Fibroblast of peridontal ligament (primary cell): Measurements from ENCODE around the gene SULF2.
"Not testable (repeated sequence)": the region's sequence is repeated elsewhere in the genome, so short reads cannot be mapped to it uniquely, and the experiment has no call there.

Source experiments
- DNase-seq: peaks from one replicate; pipeline ENCODE4 v3.0.0-alpha.2; 2010; ENCODE audit errors: extremely low read depth

Gene SULF2

DNA sequence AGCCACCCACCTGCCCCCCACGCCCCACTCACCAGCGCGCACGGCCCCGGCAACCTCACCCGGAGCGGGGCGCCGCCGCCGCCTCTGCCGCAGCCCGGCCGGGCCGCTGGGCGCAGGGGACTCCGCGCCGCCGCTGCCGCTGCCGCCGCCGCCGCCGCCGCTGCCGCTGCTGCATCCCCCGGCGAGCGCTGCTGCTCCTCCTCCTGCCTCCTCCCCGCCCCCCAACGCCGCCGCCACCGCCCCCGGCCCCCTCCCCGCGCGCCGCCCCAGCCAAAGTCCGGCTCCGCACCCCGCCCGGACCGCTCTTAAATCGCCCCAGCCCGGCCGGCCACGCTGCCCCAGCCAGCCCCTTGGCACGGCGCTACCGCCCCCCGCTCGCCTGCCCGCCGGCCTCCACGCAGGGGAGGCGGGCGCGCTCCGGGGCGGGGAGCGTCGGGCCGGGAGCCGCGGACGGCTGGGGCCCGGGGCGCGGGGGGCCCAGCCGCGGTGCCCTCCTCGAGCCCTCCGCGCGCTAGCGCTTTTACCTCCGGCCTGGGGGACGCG, at the start of gene SULF2:
Gene SULF2, minus strand, starts transcription at position 171 of the 543 bp plus-strand sequence. CDS start 28,118 bp downstream, outside the sequence.
- DNase-seq: no peak

DNA sequence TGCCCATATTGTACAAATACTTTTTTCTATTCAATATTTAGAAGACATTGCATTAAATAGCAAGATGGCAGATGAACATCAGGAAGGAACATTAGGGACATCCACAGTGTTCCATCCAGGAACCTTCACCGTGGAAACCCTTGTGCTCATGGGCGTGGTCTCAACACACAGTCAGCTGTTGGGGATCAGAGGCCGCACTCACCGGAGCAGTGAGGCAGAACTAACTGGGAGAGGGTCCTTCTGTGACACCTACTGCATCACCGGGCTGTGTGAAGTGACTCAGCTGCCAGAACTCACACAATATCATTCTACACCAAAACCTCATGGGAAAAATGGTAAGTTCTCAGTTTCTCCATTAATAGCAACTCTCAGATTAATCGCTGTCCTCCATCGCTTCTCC, 46.4 kb upstream of the SULF2 start:
- not testable (repeated sequence) for DNase-seq

DNA sequence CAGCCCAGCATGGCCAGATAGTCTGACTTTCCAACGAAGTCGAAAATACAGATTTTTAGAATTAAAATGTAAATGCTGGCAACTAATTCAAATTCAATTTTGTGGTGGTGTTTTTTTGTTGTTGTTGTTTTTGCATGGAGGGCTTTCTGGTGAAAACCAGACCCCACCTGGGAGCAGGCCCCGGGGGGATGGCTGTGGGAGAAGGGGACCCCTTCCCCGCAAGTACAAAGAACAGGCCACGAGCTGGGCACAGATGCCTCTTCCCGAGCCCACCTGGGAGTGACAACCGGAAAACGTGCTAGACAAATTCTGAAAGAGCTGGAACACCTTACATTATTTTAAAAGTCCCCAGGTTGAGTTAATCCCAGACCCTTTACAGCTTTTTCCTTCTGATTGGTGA, 41.4 kb upstream of the SULF2 start:
- not testable (repeated sequence) for DNase-seq

DNA sequence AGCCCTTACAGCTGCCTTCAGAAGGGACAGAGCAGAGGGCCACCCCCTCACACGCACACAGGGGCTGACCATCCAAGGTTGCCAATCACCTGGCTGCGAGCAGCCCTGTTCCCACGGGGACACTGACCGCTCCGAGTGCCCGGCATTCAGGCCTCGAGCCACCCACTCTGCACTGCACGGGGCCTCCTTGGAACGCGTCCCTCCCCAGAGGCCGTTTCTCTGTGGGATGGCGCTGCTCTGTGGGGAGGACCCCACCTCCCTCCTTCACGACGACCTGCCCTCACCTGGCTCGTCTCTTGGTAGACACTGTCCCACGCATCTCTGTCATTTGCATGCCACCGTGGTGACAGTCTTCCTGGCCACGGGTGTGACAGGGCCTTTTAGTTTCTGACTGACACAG, 40.7 kb upstream of the SULF2 start:
- not testable (repeated sequence) for DNase-seq

DNA sequence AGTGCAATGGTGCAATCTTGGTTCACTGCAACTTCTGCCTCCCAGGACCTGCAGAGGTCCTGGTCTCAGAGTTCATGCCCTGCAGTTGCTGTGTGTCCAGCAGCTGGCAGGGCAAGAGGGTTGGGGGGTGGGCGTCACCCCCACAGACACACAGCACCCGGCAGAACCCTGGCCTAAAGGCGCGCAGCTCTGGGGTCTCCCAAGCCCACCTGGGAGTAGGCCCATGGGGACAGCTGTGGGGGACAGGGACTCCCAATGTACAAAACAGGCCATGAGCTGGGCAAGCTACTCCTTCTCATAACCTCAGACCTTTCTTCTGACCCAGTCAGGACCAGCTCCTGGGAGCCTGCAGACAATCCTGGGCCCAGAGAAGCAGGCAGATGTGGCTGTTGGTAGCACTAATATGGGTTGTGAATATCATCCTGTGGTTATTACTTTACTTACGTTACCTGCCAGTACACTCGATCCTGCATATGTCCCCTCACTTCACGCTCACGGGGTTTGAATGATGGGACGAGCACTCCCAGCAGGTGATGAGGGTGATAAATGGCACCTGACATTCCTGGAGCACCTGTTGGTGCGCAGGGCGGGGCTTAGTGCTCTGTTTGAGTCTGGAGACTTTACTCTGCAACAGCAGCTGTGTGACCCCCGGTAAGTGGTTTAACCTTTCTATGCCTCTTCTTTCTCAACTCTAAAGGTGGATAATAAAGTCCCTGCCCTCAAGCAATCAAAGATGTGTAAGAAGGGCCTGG, 39.9 kb upstream of the SULF2 start:
- DNase-seq: no peak

DNA sequence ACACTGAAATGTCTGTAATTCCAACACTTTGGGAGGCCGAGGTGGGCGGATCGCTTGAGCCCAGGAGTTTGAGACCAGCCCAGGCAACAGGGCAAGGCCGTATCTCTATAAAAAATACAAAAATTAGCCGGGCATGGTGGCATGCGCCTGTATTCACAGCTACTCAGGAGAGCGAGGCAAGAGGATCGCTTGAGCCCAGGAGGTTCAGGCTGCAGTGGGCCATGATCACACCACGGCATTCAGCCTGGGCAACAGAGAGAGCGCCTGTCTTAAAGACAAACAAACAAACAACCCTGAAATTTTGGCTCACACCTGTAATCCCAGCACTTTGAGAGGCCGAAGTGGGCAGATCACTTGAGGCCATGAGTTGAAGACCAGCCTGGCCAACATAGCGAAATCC, 38.7 kb upstream of the SULF2 start:
- DNase-seq: not testable (repeated sequence)

DNA sequence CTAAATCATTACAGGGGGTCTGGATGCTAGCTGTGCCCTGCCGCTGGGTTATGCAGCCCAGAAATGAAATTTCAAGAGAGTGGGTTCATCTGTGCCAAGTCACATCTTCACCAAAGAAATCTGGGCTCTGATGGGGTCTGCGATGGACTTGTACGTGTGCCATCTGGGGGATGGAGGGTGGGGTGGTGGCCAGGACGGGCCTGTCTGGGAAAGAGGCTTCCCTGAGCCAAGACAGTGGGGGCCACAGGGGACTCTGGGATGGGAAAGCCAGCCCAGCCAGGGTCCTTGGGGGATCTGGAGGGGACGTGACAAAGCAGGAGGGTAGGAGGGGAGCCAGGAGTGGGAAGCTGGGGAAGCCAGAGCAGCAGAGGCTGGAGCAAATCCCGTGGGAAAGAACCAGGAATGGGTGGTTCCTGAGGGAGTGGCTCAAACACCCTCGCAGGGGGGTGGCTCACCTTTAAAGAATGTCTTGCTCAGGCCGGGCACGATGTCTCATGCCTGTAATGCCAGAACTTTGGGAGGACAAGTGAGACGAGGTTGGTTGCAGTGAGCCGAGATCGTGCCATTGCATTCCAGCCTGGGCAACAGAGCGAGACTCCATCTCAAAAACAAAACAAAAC, 36.3 kb upstream of the SULF2 start:
- DNase-seq: no peak

DNA sequence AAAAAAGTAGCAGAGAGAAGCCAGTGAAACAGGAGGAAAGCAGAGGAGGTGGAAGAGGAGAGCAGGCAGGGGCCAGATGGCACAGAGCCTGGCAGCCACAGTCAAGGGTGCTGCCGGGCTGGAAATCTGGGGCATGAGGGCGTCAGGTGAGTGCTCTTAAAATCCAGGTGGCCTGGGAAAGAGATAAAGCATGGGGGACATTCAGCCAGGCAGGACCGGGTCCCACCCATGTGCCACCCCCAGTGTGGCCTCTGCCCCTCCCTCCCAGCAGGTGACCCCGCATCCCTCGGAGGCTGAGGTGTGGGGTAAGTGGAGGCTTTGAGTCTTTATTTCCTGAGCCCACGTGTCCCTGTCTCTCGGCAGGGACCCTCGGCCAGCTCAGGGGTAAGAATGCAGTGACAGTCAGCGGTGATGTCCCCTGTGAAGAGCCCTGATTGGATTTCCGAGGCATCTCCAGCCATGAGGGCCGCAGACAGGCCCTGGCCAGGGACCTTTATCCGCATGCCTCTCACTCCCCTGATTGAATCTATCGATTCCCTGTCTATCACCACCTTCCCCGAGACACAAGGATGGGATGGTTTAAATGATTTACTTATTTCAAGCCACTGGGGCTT, 33.8 kb upstream of the SULF2 start:
- no peak for DNase-seq

DNA sequence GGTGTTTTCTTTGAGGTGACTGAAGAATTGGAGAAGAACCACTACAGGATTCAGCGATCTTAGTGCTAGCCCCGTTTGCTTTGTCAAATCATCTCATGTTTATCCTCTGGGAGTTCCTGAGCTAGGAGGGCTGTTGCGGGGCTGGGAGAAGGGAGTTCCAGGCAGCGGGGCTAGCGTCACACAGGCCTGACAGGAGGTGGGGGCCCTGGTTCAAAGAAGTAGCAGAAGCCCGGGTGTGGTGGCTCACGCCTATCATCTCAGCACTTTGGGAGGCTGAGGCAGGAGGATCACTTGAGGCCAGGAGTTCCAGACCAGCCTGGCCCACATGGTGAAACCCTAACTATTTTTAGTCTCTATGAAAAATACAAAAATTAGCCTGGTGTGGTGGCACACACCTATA, 33.2 kb upstream of the SULF2 start:
- DNase-seq: no peak

DNA sequence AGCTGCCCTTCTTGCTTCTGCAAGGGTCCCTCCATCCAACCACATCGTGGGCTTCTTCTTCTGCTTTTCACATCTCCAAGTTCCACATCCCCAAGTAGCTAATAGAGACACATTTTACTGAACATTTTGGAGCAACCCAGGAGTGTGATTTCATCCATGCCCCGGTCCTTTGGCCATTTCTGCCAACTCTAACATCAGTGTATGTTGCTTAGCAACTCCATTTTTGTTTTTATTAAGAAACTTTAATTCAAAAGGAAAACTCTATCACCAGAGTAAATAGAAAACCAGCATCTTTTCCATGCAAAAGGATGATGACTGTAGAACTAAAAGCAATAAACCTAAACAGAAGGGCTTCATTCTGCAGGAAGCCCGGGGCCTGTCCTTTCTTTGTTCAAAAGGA, 32.7 kb upstream of the SULF2 start:
- DNase-seq: no peak

DNA sequence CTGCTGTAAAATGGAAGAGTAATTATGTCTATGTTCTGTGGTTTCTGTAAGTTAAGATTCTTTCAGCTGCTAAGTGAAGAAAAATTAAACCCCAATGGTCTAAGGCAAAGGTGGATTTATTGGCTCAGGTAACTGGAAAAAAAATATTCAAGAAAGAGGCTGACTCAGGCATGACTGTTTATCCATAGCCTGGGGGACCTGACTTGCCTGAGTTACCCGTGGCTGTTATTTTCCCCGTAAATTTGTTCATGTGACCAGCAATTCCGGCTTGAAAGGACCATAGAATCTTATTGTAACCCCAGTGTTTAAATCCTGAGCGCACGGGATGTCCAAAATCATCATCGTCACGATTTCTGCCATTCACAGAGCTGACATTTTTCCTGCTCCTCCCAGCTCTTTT, 32.3 kb upstream of the SULF2 start:
- no peak for DNase-seq

DNA sequence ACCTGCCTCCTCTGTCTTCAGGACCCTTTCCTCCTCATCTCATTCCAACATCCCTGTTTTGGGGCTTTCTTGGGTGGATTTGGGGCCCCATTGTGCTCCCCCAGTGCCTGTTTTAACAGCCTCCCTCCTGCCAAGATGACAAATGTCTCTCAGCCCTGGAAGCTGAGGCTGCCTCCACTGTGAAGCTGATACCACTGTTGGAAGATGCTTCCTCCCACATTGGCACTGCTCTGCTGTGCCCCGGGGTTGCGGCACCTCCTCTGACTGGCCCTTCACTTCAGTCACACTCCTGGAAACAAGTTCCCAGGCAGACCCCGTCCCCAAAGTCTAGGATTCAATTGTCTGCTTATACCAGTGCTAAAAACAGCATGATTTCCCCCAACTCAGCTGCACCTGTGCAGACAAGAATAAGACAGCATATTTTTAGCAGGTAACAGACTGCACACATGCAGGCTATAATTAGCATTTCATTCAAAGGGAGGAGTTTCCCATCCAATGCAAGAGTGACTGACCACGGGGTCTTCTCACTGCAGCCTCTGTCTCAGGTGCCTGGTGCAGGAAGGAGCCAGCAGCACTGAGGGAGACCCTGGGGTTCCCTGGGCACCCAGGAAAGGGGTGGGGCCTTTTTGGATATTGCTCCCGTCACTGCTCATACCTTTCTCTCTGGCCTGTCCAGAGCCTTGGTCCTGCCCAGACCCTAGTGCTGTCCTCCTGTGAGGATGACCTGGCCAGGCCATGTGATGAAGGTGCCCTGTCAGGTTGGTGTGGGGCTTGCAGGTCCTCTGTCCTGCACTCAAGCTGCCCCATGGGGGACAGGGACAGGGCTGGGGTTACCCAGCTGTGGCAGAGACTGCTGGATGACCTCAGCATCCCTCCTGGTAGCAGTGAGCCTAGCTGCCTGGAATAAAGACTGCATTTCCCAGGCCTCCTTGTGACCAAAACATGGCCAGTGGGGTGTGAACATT, 31.5 kb upstream of the SULF2 start:
- no peak for DNase-seq

DNA sequence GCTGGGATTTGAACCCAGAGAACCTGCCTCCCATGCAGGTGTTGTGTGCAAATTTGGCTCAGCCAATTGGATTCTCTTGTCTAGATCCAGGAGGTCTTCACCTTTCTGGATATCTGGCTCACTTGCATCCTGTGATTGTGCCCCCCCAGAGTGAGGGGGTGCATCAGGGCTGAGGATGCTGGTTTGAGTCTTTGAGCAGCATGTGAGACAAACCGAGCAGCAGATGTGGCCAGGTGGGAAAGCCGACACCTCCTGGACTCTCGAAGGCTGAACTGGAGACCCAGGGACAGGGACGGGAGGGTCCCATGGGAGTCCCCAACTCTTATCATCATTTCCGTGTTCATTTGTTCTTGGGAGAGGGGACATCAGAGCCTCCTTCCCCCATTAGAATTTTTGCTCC, 30.6 kb upstream of the SULF2 start:
- no peak for DNase-seq

DNA sequence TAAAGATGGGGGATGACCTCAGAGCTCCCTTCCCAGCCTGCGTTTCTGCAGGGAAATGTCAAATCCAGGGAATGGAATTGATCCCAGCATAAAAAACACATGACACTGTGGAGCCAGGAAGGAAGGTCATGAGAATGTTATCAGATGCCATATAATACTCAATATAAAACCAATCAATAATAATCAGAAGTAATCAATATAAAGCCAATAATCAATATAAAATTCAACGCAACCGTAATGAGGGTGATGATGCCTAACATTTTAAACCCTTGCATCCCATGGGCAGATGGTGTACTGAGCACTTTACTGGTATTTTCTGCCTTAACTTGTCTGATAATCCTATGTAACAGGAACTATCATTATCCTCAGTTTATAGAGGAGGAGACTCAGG, 30.1 kb upstream of the SULF2 start:
- DNase-seq: no peak

DNA sequence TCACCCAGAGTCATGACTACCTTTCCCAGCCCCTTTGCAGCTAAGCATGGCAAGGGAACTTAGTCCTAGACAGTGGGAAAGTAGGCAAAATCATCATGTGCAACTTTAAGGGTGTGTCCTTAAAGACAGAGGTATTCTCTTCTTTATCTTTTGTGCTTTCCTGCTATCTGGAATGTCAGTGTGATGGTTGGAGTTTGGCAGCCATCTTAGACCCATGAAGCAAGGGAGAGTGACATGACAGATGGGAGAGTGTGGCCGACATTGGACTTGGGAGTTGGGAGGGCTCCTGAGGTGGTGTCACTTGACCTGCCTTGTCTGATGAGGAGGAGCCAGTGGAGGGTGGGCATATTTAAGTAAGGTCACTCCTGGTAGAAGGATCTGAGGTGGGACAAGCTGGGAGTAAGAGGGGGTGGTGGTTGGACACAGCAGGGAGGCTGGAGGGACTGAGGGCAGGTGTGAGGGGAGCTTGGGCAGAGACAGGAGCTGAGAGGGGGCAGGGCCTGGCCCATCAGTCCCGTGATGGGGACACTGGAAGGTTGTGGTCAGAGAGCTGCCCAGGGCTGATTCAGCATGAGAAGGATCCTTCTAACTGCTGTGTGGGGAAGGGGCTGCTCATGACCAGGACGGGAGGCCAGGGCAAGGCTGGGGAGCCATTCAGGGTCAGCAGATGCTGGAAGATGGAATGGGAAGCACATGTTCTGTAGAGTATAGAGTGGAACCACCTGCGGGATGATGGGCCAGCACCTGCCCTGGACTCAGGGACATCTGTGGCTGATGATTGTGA, 29.5 kb upstream of the SULF2 start:
- DNase-seq: no peak

DNA sequence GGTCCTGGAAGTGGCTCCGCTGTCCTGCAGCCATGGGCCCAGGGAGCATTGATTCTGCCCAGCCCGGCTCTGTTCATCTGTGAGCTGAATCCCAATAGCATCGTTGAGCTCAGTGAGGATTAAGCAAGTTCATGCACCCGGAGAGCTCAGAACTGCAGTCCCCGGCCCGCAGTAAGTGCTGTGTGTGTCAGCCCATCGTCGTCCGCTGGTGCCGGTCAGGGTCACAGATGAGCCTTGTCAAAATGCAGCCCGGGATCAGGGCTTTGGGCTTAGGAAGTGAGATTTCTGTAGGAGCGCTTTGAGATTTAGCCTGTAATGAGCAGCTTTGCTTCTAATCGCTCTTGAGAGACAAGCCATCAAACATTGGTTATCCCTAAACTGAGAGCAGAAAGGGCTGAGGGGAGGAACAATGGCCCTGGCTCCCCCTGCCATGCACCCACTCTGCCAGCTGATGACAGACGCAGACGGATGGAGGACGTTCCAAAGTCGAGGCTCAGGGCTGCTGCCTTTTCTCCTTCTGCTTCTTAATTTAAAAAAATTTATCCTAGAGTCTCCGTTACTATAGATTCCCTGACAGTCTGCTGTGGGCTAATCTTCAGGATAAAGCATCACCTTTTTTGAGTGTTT, 25.6 kb upstream of the SULF2 start:
- no peak for DNase-seq

DNA sequence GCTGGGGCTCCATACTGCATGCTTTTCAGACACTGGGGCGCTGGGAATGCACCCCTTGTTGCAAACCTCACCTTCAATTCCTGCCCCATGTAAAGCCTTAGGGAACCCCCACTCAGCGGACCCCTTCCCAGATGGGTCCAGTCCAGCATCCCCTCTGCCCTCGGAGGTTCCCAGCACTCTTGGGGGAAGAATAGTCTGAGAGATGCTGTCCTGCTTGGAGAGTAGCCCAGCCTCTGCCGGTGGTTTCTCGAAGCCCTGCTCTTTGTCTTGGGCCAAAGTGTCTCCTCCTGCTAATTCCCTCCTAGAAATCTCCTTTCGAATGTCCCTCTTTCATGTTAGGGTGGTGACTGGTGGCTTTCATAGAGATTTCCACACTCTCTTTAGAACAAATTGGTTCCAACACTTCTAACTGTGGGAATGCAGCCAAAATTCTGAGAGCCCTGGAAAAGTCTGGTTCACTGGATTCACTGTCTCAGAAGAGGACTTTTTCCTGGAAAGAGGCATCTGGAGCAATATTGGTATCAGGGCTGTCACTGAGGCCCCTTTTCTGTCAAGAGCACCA, 24.9 kb upstream of the SULF2 start:
- no peak for DNase-seq

DNA sequence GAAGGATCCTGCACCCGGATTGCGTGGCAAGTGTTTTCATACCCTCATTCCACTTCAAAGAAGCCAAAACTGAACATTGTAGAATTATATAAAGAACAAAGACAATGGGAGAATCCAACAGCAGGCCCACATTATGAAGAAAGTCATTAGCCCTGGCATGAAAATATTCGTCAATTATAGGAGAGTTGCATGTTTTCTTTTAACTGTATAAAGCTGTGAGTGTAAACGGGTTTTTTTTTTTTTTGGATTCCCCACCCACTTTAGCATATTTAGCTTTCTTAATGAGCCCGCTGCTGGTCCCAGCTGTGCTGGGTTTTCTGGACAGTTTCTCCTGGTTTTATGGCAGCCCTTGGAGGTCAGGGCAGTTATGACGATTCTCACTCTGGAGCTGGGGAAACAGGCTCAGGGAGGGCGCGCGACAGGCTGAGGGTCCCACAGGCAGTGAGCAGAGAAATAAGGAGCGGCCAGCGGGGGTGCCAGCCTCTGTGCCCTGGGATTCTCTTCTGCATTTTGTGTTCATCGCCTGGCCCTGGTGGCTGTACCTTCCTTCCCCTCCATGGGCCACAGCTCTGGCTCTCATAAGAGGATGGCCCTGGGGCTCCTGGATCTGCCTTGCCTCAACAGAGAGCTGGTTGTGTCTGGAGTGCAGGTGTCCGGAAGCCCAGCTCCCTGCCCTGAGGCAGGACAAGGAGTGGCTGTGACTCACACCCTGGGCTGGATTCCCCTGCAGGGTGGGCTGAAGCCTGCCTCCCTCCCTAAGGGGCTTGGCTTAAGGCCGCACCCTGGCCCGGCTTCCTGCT, 24.1 kb upstream of the SULF2 start:
- DNase-seq: no peak

DNA sequence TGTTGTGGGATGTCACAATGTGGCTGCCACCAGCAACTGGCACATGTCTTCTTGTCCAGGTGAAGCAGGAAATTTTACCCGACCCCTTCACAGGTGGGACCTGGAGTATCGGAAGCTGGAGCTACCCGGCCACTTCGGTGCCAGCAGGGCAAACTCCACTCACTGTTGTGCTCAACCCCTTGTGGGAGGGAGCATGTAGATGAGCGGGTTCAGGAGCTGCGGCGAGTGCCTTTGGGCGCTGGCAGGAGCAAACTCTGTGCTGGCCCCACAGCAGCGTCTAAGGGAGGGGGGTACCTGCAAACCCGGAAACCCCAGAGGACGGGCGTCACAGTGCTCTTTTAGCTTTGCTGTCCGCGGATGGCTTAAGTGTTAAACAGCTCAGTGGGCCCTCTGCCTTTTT, 20.7 kb upstream of the SULF2 start:
- DNase-seq: no peak
